ENCODE results near the gene PHF10. TPM values are rescaled to one million over a fixed set of nuclear protein-coding genes. Genes with fewer than 3 reads are reported as not detected.

The PHF10 gene
- polyA plus RNA-seq, 1 of the 3 experiments (the other 2 are of a cell fraction) = 23.5 TPM

GRCh38 chr6:169692516-169692915 lies 31.8 kb downstream of the PHF10 start:
- DNase-seq = no peak
- ChIA-PET CTCF (interaction anchor here (1.0 to 1.4 kb wide), 2 partner anchors 9 to 14 kb away, joined by 3 to 6 read pairs; partner anchors contain the start of genes C6orf120 and WDR27), POLR2A (interaction anchor here (1.3 kb wide), 1 partner anchor 9 kb away, joined by 5 read pairs; the partner anchor contains the start of genes C6orf120 and WDR27)
- WGBS (ENCODE audit: low lambda C conversion rate) = 94% methylated on average over 3 of the region's 3 CpGs
- TF ChIP-seq TEAD4 (IDR thresholded peaks at IDR 0.05; ENCODE audit: borderline replicate concordance, insufficient read depth) = no peak
- no peak for TF ChIP-seq FOXJ3 (CRISPR knock-in tag; IDR thresholded peaks at IDR 0.05)
- TF ChIP-seq MAX (IDR thresholded peaks at IDR 0.05; ENCODE audit: low read depth) = no peak
- TF ChIP-seq MXI1 (IDR thresholded peaks at IDR 0.05; ENCODE audit: low read depth, low read length) = no peak
- Histone ChIP-seq H4K20me1 (ENCODE audit: insufficient read depth) (no peaks in the 10 kb centered on the region), H3F3A (replicated peaks; ENCODE audit: insufficient read depth) (no peaks in the 10 kb centered on the region), H3K79me2 (ENCODE audit: insufficient read depth) (no peaks in the 10 kb centered on the region; the same call in 1 of the 2 replicates), H2AFZ (ENCODE audit: low read depth) (no peak overlapping the region), H3K9me3 (no peaks in the 10 kb centered on the region), H3K36me3 (replicated peaks in 1 of 2; ENCODE audit: control insufficient read depth in 1 of 2, insufficient read depth in 2 of 2, low read length in 1 of 2) (peaks cover 13 to 27% of the 10 kb centered on the region in 2 experiments), H3K27ac (ENCODE audit: low read depth in 2 of 2, low read length in 1 of 2) (no peak overlapping the region), H3K9me2 (no peaks in the 10 kb centered on the region), H3K4me3 (ENCODE audit: low read depth in 2 of 2, low read length in 1 of 2) (no peak overlapping the region; a peak in 1 of 4 replicates), H3K27me3 (ENCODE audit: insufficient read depth) (no peaks in the 10 kb centered on the region), H3K4me2 (no peak overlapping the region), H3K9ac (no peak overlapping the region), H3K4me1 (ENCODE audit: control insufficient read depth in 1 of 2, insufficient read depth in 2 of 2, low read depth in 1 of 2, low read length in 1 of 2) (no peaks in the 10 kb centered on the region)

GRCh38 chr6:169691260-169691659 lies 33.0 kb downstream of the PHF10 start:
- CTCF ChIA-PET = no interaction called here
- 98% methylated on average over 2 of the region's 2 CpGs for WGBS (ENCODE audit: low lambda C conversion rate)
- H3K27me3 ChIP-seq (ENCODE audit: insufficient read depth) = no peaks in the 10 kb centered on the region

More at GRCh38 chr6:169691260-169691659, 33.0 kb downstream of the PHF10 start:
- Histone ChIP-seq H3K4me2 (no peak overlapping the region), H3K9me3 (0 out of 2 replicates have a peak, but pooled peaks cover 2% of the 10 kb centered on the region), H2AFZ (ENCODE audit: low read depth) (no peak overlapping the region), H3K4me1 (ENCODE audit: control insufficient read depth in 1 of 2, insufficient read depth in 2 of 2, low read depth in 1 of 2, low read length in 1 of 2) (no peaks in the 10 kb centered on the region), H3K9me2 (no peaks in the 10 kb centered on the region), H3K27ac (ENCODE audit: low read depth in 2 of 2, low read length in 1 of 2) (no peak overlapping the region), H3K4me3 (ENCODE audit: low read depth in 2 of 2, low read length in 1 of 2) (no peak overlapping the region), H4K20me1 (ENCODE audit: insufficient read depth) (no peaks in the 10 kb centered on the region), H3F3A (replicated peaks; ENCODE audit: insufficient read depth) (no peaks in the 10 kb centered on the region), H3K36me3 (replicated peaks in 1 of 2; ENCODE audit: control insufficient read depth in 1 of 2, insufficient read depth in 2 of 2, low read length in 1 of 2) (peaks cover 22 to 37% of the 10 kb centered on the region in 2 experiments), H3K9ac (no peak overlapping the region), H3K79me2 (ENCODE audit: insufficient read depth) (no peaks in the 10 kb centered on the region; the same call in 1 of the 2 replicates)
- DNase-seq = no peak
- POLR2A ChIA-PET = no interaction called here
- TF ChIP-seq SMC3 (IDR thresholded peaks at IDR 0.05; ENCODE audit: low read depth, low read length) = no peak
- TF ChIP-seq GABPA (IDR thresholded peaks at IDR 0.05; ENCODE audit: low read depth) = no peak
- TF ChIP-seq, protein P1, sequence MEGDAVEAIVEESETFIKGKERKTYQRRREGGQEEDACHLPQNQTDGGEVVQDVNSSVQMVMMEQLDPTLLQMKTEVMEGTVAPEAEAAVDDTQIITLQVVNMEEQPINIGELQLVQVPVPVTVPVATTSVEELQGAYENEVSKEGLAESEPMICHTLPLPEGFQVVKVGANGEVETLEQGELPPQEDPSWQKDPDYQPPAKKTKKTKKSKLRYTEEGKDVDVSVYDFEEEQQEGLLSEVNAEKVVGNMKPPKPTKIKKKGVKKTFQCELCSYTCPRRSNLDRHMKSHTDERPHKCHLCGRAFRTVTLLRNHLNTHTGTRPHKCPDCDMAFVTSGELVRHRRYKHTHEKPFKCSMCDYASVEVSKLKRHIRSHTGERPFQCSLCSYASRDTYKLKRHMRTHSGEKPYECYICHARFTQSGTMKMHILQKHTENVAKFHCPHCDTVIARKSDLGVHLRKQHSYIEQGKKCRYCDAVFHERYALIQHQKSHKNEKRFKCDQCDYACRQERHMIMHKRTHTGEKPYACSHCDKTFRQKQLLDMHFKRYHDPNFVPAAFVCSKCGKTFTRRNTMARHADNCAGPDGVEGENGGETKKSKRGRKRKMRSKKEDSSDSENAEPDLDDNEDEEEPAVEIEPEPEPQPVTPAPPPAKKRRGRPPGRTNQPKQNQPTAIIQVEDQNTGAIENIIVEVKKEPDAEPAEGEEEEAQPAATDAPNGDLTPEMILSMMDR (IDR thresholded peaks at IDR 0.05) = no peak
- no peak for TF ChIP-seq FOXM1 (IDR thresholded peaks at IDR 0.05; ENCODE audit: low read depth)
- TF ChIP-seq JUND (IDR thresholded peaks at IDR 0.05) = no peak
- TF ChIP-seq MXI1 (IDR thresholded peaks at IDR 0.05; ENCODE audit: low read depth, low read length) = no peak
- no peak for TF ChIP-seq TCF12 (IDR thresholded peaks at IDR 0.05)
- no peak for TF ChIP-seq EP300 (IDR thresholded peaks at IDR 0.05; ENCODE audit: borderline replicate concordance in 1 of 2, low read depth in 1 of 2, low read length in 1 of 2)
- no peak for TF ChIP-seq SIN3A (IDR thresholded peaks at IDR 0.05; ENCODE audit: borderline replicate concordance, low read depth, low read length)
- TF ChIP-seq FOXJ3 (CRISPR knock-in tag; IDR thresholded peaks at IDR 0.05) = no peak
- no peak for TF ChIP-seq ELF1 (IDR thresholded peaks at IDR 0.05)
- TF ChIP-seq POLR2AphosphoS5 (IDR thresholded peaks at IDR 0.05; ENCODE audit: low read depth, low read length) = no peak

Measured in SK-N-SH (cell line).